Medulla oblongata (tissue), 1 donor: Measurements from ENCODE around the gene NEU4.

ENCODE experiments used
- DNase-seq: peaks from one replicate; pipeline ENCODE4 v3.0.0-alpha.2; 2015; ENCODE audit errors: extremely low spot score

The NEU4 gene

GRCh38 chr2:241864168-241864849 lies 55.3 kb downstream of the NEU4 start:
- DNase-seq: no peak

DNA sequence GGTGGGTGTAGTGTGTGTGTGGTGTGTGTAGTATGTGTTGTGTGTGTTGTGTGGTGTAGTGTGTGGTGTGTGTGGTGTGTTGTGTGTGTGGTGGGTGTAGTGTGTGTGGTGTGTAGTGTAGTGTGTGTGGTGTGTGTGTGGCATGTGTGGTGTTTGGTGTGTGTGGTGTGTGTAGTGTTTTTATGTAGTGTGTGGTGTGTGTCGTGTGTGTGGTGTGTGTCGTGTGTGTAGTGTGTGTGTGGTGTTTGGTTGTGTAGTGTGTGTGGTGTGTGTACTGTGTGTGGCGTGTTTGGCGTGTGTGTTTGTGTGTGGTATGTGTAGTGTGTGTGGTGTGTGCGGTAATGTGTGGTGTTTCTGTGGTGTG lies 55.8 kb downstream of the NEU4 start:
- no peak for DNase-seq

DNA sequence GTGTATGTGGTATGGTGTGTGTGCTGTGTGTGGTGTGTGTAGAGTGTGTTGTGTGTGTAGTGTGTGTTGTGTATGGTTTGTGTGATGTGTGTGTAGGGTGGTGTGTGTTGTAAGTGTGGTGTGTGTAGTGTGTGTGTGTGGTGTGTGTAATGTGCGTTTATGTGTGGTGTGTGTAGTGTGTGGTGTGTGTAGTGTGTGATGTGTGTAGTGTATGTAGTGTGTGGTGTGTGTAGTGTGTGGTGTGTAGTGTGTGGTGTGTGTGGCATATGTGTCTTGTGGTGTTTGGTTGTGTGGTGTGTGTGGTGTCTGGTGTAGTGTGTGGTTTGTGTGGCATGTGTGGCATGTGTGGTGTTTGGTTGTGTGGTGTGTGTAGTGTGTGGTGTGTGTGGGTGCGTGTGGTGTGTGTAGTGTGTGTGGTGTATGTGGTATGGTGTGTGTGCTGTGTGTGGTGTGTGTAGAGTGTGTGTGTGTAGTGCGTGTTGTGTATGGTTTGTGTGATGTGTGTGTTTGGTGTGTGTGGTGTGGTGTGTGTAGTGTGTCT lies 56.5 kb downstream of the NEU4 start:
- DNase-seq: no peak

DNA sequence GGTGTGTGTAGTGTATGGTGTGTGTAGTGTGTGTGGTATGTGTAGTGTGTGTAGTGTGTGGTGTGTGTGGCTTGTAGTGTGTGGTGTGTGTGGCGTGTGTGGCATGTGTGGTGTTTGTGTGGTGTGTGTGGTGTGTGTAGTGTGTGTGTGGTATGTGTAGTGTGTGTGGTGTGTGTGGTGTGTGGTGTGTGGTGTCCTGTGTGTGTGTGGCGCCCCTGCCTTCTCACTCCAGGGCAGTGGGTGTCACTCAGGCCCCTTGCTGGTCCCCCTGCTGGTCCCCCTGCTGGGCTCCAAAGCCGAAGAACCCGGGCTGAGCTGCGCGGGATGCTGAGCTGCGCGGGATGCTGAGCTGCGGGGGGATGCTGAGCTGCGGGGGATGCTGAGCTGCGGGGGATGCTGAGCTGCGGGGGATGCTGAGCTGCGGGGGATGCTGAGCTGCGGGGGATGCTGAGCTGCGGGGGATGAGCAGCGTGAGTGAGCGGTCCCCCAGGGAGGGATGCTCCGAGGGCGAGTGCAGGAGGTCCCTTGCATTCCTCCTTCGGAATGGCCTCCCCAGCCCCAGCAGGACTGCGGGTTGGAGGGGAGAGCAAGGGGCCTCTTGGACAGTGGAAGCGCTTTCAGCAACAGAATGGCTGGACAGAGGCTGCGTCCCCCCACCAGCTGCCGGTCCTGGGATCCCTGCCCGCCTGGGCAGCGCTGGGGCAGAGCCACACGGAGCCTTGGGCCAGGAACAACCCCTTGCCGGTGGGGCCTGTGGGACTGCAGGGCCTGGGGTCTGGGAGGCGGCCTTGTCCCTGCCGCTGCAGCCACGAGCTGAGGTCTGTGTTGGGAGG lies 57.2 kb downstream of the NEU4 start:
- DNase-seq: peak; percentile 34
